Cardiac fibroblast (primary cell): ENCODE data around the gene ZNF195.

Source experiments
- DNase-seq, 2 donors: peaks; one replicate each; pipeline versions ENCODE4 v3.0.0 to v3.0.0-alpha.2; 2010; ENCODE audit warnings: low read depth in 2 of 2
- H3K4me3 ChIP-seq, 2 donors: replicated peaks in 1 of 2; 1 replicate in 1 of 2; 2 replicates in 1 of 2; pipeline ENCODE4 v1.5.1; 2011; ENCODE audit warnings: low read depth in 2 of 2, low read length in 2 of 2, mild to moderate bottlenecking in 2 of 2, moderate library complexity in 1 of 2
- CTCF ChIP-seq: IDR thresholded peaks from one replicate; pipeline ENCODE4 v1.5.1; 2011; ENCODE audit warnings: low read depth, mild to moderate bottlenecking, low read length, inconsistent platforms

ZNF195 gene

DNA sequence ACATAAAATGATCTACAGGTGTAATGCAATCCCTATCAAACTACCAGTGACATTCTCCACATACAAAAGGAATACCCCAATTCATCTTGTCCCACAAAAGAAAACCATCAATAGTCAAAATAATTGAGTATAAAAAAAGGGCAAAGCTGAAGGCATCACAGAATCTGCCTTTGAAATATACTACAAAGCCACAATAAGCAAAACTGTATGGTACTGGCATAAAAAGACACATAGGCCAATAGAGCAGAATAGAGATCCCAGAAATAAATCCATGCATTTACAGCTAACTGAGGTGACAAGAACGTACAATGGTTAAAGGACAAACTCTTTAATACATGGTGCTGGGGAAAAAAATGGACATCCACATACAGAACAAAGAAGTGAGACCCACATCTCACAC is 31.8 kb downstream of the ZNF195 start:
- DNase-seq: no peak
- TF ChIP-seq CTCF: no peak
- no peak overlapping the region for H3K4me3 ChIP-seq

DNA sequence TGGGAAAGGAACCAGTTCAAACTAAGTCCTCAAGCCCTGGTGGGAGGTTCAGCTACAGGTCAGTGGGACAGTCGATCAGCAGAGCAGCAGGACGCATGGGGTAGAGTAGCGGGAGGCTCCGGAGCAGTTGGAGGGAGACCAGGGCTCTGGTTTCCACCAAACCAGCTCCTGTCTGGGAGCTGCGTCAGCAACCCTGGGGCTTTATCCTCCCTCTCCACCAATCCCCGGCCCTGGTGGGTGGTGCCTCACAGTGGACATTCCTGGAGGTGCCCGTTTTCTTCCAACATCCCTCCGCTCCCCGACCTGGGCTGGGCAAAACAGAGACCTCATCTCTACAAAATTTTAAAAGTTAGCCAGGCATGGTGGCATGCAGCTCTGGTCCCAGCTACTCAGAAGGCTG is 32.4 kb downstream of the ZNF195 start:
- no peak overlapping the region for H3K4me3 ChIP-seq
- no peak for TF ChIP-seq CTCF

DNA sequence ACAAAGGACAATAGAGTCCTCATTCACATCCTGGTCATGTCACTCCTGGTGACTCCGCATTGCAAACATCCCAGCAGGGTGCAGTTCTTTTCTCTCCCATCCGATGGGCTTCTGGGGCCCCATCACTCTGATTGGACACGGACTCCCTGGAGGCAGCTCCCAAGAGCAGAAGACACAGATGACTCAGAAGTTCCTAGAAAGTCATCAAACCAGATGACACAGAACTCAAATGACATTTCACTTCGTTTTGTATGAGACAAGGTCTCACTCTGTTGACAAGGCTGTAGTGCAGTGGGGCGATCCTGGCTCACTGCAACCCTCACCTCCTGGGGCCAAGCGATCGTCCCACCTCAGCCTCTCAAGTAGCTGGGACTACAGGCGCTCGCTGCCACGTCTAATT is 33.2 kb downstream of the ZNF195 start:
- H3K4me3 ChIP-seq: no peak overlapping the region
- DNase-seq: no peak
- no peak for TF ChIP-seq CTCF

More for the DNA sequence above, 32.4 kb downstream of the ZNF195 start:
- no peak for DNase-seq

DNA sequence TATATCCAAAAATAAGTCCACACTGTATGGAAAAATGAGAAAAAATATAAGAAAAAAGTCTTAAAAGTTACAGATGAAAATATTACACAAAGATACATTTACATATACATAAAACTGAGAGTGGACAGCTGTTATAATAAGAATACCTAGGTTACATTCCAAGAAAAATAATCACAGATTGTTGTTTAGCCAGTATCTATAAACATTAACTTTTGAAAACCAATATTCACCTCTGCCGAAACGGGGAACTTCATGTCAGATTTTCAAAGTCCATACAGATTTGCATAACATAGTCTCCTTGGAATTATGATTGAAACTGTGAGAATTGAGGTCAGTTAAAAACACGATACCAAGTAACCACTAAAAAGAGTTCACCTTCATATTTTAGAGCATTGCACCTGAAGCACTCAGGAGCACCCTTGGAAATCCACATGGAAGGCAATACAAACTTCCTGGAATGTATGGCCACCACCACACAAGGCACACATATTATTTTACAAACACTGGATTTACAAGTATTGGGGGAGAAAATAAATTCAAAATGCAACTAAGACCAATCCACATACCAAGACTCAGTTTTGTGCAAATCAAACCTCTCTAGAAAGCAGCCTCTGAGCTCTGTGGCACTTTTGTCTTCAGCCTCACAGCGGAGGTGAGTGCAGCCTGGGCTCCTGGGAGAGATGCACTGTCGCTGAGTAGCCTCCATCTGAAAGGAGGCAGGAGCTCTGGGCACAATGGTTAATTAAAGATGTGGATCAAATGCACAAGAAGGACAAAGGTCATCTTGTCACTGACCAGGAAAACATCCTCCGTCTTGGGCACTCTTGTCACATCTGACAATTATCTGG is 34.4 kb downstream of the ZNF195 start:
- no peak for DNase-seq
- no peak overlapping the region for H3K4me3 ChIP-seq
- TF ChIP-seq CTCF: no peak

DNA sequence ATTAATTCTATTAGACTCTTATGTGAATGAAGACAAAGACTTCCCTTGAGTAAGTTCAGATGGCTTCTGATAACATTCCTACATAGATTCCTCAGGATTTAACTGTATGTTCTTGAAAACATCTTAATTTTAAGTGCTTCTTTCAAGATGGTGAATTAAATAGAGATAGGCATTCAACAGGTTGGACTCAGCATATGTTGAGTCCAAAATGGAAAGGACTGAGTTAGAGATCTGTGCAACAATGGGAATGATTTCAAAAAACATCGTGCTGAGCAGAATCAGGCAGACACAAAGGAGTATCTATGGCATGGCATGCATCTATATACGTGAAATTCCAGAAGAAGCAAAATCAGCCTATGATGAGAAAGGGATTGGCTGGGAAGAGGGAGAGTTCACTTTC is 36.2 kb downstream of the ZNF195 start:
- no peak overlapping the region for H3K4me3 ChIP-seq
- DNase-seq: no peak
- TF ChIP-seq CTCF: no peak

- no peak overlapping the region for H3K4me3 ChIP-seq
- DNase-seq: peak; percentile 15 to 47
- peak; percentile 47 for TF ChIP-seq CTCF
Observed at GRCh38 chr11:3341298-3341697, 37.6 kb downstream of the ZNF195 start.
